WERI-Rb-1 (cell line): ENCODE results near the gene TOPAZ1.

ENCODE experiments used
- DNase-seq: peaks from one replicate; pipeline ENCODE4 v3.0.0-alpha.2; 2020
- H3K27ac ChIP-seq: fragments of 250-450 bp; sonication (Bioruptor Pico); 2 replicates; pipeline ENCODE4 v1.5.1; 2020; ENCODE audit warnings: mild to moderate bottlenecking, moderate library complexity
- H3K27me3 ChIP-seq: fragments of 250-450 bp; sonication (Bioruptor Pico); 2 replicates; pipeline ENCODE4 v1.5.1; 2021; ENCODE audit warnings: mild to moderate bottlenecking, low read depth, moderate library complexity; ENCODE audit not compliant: insufficient read depth, severe bottlenecking
- H3K36me3 ChIP-seq: fragments of 250-450 bp; sonication (Bioruptor Pico); 2 replicates; pipeline ENCODE4 v1.5.1; 2020; ENCODE audit warnings: mild to moderate bottlenecking, moderate library complexity
- H3K4me3 ChIP-seq: 2 replicates; pipeline ENCODE4 v1.5.1; 2011; ENCODE audit warnings: low read depth, mild to moderate bottlenecking, control low read depth, low read length
- H3K9me3 ChIP-seq: fragments of 250-450 bp; sonication (Bioruptor Pico); 2 replicates; pipeline ENCODE4 v1.5.1; 2021; ENCODE audit warnings: mild to moderate bottlenecking, moderate library complexity; ENCODE audit not compliant: severe bottlenecking
- TF ChIP-seq, protein P1 (sequence below): IDR thresholded peaks from 2 replicates; pipeline ENCODE4 v1.5.1; 2011; ENCODE audit warnings: low read depth, mild to moderate bottlenecking, control low read depth, inconsistent platforms, low read length

Gene TOPAZ1

DNA sequence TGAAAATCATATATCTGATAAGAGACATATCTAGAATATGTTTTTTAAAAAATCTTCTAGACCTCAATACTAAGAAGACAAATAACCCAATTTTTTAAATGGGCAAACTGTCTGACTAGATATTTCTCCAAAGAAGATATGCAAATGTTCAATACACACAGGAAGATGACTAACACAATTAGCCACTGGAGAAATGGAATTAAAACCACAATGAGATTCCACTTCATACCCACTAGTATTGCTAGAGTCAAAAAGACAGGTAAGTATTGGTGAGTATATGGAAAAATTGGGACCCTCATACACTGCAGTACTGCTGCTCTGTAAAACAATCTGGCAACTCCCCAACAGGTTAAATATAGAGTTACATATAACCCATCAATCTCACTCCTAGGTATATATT lies 33.1 kb upstream of the TOPAZ1 start:
- Histone ChIP-seq H3K27ac (no peak overlapping the region), H3K9me3 (no peaks in the 10 kb centered on the region), H3K27me3 (no peaks in the 10 kb centered on the region), H3K4me3 (no peak overlapping the region), H3K36me3 (no peaks in the 10 kb centered on the region)
- TF ChIP-seq, protein P1, sequence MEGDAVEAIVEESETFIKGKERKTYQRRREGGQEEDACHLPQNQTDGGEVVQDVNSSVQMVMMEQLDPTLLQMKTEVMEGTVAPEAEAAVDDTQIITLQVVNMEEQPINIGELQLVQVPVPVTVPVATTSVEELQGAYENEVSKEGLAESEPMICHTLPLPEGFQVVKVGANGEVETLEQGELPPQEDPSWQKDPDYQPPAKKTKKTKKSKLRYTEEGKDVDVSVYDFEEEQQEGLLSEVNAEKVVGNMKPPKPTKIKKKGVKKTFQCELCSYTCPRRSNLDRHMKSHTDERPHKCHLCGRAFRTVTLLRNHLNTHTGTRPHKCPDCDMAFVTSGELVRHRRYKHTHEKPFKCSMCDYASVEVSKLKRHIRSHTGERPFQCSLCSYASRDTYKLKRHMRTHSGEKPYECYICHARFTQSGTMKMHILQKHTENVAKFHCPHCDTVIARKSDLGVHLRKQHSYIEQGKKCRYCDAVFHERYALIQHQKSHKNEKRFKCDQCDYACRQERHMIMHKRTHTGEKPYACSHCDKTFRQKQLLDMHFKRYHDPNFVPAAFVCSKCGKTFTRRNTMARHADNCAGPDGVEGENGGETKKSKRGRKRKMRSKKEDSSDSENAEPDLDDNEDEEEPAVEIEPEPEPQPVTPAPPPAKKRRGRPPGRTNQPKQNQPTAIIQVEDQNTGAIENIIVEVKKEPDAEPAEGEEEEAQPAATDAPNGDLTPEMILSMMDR = no peak
- no peak for DNase-seq

DNA sequence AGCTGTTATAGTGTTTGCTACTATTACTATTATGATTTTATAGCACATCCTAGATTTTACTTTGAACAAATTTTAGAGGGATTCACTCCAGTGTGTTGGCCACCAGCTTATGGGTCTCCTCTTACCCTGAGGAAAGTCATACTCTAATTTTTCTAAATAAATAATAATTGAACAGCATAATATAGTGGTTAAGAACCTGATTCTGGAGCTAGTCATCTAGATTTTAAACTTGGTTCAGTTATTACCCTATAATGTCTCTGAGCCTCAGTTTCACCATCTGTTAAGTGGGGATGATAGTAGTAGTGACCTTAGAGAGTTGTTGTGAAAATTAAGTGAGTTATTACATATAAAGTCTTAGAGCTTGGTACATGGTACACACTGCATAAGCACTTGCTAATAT lies 30.7 kb upstream of the TOPAZ1 start:
- Histone ChIP-seq H3K36me3 (no peaks in the 10 kb centered on the region), H3K4me3 (no peak overlapping the region), H3K9me3 (no peaks in the 10 kb centered on the region), H3K27ac (no peak overlapping the region), H3K27me3 (no peaks in the 10 kb centered on the region)
- TF ChIP-seq, protein P1 = no peak
- DNase-seq = no peak

DNA sequence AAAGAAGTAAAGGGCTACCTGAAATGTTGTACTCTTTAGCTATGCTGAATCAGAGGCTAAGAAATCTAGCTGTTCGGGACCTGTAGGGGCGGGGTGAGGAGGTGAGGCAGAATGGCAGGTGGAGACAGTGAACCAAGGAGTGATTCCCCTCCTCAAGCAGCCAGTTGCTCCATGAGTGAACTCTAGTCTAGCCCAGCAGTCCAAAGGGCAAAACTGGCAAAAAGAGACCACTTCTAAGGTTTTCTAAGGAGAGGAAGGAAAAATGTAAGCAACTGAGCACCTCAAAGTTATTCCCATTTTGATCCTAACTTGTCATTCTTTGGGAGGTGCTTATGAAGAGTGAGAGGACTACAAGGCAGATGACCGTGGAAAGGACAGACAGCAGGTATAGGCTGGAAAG lies 19.3 kb upstream of the TOPAZ1 start:
- H3K4me3 ChIP-seq = no peak overlapping the region
- H3K27ac ChIP-seq = no peak overlapping the region
- no peak for DNase-seq
- no peaks in the 10 kb centered on the region for H3K27me3 ChIP-seq
- H3K36me3 ChIP-seq = no peaks in the 10 kb centered on the region
- no peaks in the 10 kb centered on the region for H3K9me3 ChIP-seq
- TF ChIP-seq, protein P1 = no peak

DNA sequence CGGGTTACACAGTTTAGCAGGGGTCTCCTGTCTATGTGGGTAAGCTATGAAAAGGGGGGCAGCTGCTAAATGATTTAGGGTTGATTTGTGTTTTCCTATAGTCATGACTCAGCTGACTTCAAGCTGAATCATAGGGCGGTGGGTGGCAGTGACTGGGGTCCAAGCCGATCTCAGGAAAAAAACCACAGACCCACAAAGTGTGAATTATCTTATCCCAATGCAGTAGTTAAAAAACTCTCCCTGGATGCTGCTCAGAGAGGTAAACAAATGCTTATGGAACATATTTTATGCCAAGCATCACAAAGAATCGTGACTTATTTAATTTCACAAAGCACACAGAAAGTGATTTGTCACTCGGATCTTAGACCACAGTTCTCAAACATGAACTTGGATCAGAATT lies 18.4 kb upstream of the TOPAZ1 start:
- Histone ChIP-seq H3K9me3 (no peaks in the 10 kb centered on the region), H3K27me3 (no peaks in the 10 kb centered on the region), H3K27ac (no peak overlapping the region), H3K4me3 (no peak overlapping the region), H3K36me3 (no peaks in the 10 kb centered on the region)
- no peak for DNase-seq
- TF ChIP-seq, protein P1 = no peak

DNA sequence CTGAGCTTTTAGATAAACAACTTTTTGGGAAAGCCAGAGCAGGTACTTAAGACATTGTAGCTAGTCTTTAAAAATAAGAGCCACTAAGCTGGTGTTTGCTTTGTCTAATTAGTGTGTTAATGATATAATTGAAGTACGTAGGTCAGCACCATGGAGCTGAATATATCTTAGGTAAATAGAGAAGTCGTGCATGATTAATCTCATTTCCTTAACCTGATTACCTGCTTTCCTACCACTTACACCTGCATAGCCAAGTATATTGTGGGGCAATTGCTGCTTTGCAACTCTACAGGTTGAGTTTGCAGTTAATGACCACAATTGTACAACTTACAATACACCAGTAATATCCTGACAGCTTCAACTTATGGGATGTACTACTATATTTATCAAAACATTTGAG lies 17.6 kb upstream of the TOPAZ1 start:
- Histone ChIP-seq H3K9me3 (no peaks in the 10 kb centered on the region), H3K27me3 (no peaks in the 10 kb centered on the region), H3K4me3 (no peak overlapping the region), H3K36me3 (no peaks in the 10 kb centered on the region), H3K27ac (no peak overlapping the region)
- no peak for DNase-seq
- TF ChIP-seq, protein P1 = no peak

DNA sequence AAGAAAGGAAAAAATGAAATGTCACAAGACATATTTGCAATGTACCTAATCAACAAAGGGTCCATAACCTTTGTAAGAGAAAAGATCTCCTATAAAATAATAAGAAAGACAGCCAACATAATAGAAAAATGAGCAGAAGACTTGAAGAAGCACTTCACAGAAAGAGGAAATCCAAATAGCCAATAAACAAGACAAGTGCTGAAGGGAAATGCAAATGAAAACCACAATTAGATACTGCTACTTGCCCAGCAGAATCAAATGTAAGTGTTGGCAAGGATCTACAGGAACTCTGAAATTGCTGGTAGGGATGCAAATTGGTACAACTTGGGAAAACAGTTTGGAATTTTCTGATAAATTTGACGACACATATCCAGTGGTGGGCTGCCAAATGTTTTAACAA lies 15.1 kb upstream of the TOPAZ1 start:
- no peaks in the 10 kb centered on the region for H3K27me3 ChIP-seq
- H3K9me3 ChIP-seq = no peaks in the 10 kb centered on the region
- no peak overlapping the region for H3K4me3 ChIP-seq
- TF ChIP-seq, protein P1 = no peak
- no peak overlapping the region for H3K27ac ChIP-seq
- DNase-seq = no peak
- H3K36me3 ChIP-seq = no peaks in the 10 kb centered on the region
